HG03108 (cell line): ENCODE results near the gene LENEP.

ENCODE experiments used
- ATAC-seq: cut with Tn5 transposase; IDR thresholded peaks from one replicate; pipeline ENCODE4 v1.9.1; 2021; ENCODE audit warnings: moderate library complexity; ENCODE audit not compliant: unreplicated experiment

The LENEP gene

DNA sequence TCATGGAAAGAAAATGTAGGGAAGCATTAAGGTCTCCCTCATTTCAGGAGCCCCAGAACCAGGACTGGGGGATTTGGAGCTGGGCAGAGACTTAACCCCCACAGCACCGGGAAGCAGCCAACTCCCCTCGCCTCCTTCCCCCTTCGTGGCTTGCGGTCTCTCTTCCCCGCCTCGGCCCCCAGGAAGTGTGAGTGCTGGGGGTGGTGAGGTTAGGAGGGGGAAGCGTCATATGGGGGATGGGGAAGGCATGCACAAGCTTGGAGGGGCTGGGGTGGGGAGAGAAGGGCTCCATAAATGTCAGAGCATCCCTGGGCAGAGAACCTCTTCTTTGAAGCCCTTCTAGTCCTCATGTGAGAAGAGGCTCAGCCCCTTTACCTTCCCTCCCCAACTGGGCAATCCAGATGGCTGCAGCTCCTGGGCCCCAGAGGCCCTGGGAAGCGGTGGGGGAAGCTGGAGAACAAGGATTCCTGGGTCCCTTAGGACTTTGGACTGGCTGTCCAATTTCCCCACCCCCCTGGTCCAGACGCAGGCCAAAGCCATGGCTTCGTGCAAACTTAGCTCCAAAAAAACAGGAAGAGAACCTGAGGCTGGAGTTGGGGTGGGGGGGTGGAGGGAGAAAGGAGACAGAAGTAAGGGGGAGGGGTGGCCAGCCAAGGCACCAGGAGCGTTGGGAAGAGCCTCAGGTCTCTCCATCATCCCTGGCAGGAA is 17.0 kb downstream of the LENEP start:
- ATAC-seq = no peak

DNA sequence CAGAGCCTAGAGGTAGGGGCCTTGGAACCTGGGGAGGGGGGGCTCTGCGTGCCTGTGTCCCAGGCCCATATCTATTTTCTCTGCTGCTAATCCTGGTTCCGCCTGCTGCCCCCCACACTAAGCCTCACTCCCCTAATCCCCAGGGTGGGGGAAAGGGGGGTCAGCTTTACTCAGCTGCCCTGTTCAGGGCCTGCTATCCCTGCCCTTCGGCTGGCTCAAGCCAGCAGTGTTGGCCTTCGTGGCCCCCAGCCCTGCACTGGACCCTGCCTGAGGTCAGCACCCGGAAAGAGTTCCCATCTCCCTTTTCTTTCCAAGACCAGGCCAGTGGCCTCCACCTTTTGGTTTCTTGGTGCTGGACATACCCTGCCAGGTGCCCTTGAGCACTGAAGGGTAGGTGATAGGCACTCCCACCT is 17.6 kb downstream of the LENEP start:
- ATAC-seq = no peak

GRCh38 chr1:155011437-155012025 is 18.1 kb downstream of the LENEP start:
- no peak for ATAC-seq

DNA sequence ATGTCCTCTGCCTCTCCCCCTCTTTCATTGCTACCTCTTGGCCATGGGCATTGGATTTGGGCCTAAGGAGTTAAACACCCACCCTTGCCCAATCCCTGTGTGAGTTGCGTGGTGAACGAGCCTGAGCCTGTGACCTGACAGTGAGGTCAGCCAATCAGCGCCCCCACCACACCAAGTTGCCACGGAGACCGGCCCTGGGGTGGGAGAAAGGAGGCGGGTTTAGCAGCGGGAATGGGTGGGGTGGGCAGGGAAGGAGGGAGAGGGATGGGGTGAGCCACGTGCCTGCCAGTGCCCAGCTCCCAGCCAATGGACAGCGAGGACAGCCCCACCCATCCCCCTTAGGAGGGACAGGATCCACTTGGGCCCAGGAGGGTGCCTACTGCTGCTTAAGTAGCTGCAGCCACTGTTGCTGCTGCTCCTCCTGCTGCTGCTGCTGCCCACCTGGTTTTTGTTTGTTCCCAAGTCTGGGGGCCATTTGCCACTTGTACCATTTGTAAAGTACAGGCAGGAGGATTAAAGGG is 18.7 kb downstream of the LENEP start:
- no peak for ATAC-seq

DNA sequence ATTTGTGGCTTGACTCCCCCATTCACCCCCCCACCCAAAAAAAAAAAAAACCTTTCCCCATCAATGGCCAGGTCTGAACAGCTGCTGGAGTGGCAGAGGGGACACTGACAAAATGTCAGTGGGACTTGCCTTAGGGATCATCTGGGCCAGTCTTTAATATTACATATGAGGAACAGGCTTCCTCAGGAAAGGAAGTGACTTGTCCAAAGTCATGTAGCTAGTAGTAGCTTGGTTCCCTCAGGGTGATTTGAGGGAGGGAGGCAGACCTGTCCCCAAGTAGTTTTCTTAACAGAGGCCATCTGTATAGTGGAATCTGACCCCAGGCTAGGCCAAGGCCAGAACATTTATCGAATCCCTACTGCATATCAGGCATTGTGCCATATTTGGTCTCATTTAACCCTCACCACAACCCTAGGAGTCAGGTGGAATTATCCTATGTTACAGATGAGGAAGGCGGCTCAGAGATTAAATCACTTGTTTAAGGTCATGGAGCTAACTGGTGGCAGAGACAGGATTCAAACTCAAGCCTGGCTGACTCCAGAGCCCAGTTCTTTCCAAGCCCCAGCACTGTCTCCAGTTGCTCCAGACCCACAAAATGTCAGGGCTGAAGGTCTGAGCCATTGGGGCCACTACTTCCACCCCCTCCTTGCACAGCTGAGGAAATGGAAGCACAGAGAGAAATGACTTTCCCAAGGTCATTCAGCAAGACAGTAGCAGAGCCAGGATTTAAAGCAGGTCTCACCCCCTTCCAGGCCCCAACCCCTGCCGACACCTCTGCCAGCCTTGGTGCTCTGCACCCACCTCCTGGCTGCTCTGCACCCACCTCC is 19.6 kb downstream of the LENEP start:
- no peak for ATAC-seq

- ATAC-seq = no peak
Measured at GRCh38 chr1:155013632-155014031, 20.2 kb downstream of the LENEP start.

GRCh38 chr1:155014709-155015508 is 21.5 kb downstream of the LENEP start:
- ATAC-seq = no peak

DNA sequence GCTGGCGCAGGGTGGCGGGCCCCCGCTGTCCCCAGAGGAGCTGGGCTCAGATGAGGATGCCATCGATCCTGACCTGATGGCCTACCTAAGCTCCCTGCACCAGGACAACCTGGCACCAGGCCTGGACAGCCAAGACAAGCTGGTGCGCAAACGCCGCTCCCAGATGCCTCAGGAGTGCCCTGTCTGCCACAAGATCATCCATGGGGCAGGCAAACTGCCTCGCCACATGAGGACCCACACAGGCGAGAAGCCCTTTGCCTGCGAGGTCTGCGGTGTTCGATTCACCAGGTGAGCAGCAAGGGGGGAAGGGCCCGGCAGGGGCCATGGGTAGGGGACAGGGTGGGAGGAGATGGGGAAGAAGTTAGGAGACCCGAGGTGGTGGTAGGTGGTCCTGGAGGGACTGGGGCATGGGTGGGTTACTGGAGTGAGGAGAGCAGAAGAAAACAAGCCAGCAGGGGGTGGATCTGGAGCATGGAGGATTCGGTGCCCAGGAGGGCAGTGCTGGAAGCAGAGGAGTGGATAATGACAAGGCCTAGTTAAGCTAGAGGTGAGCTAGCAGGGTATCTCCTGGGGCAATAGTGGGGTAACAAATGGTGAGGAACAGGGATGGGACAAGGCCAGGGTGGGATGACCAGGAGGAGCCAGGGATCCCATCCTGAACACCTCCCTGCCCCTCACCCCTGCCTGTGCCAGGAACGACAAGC is 22.3 kb downstream of the LENEP start:
- ATAC-seq = no peak

- no peak for ATAC-seq
Measured at GRCh38 chr1:155016231-155016831, 22.9 kb downstream of the LENEP start.

DNA sequence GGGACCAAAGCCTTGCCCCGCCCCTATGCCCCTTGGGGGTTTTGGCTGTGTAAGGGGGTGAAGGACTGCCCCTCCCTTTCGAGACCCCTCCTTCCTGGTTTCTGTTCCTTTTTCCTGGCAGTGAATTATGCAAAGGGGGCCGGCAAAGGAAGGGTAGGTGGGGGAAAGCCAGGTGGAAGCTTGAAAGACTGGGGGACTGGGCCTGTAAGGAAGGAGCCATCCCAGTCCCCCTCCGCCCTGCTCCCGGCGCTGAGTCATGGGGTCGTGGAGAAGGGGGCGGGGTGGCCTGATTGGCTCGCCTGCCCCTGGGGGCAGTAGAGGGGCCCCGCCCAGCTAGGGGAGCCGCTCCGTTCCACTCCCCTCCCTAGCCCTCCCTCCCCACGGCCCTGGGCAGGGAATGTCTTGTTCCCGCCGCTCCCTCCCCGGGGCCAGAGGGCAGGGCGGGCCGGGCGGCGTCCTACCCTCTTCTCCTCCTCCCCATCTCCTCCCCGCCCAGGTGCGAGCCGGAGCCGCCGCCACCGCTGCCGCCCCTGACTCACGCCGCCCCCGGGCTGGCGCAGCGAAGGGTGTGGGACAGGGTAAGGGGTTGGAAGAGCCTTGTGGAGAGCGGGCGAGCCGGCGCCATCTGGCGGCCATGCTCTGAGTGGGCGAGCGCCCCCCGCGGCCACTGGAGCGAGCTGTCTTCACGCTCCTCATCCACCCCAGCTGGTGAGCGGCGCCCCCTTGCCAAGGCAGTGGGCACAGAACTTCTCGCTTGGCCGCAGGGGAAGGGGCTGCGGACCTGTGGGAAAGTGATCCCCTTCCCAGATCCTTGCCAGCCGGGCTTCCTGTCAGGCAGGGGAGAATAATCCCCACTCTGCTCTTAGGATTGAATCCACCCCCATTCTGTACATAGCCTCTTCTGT is 23.9 kb downstream of the LENEP start:
- peak; percentile 69 for ATAC-seq

- no peak for ATAC-seq
Measured at GRCh38 chr1:155017946-155018316, 24.5 kb downstream of the LENEP start.

- ATAC-seq = no peak
Measured at GRCh38 chr1:155018617-155019348, 25.4 kb downstream of the LENEP start.

DNA sequence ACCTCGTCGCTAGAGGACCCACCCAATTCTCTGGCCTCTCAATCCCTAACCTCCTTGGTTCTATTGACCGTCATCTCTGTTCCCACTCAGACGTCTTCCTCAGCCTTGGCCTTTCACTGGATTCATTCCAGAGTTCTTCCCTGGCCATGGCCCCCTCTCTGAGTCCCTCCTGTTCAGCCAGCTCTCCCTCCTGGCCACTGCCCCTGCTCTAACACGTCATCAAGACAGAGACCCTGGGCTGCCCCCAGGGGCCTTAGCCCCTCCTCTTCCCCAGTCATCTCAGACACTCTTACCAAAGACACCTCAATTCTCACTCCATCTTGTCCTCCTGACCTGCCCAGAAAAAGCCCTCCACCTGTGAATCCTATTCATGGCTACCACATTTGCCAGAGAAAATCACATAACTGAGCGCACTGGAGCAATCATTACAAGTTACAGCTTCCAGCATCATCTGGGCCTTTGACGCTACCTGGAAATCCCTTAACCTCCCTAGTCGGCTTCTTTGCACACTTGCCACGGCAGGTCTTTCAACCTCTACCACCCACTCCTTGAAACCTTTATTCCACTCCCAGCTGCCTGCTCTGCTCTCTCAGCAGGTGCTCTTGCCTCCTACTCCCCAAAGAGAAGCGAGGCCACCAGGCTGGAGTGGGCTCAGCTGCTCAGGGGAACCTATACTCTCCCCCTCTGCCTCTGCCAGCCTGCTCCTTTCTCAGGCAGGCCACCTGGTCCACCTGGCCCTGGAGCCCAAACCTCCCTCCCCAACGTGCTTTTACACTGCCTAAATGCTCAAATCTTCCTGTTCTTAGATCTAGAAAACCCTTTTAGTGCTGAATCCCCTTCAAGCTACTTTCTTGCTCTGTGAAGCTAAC is 26.2 kb downstream of the LENEP start:
- ATAC-seq = no peak

DNA sequence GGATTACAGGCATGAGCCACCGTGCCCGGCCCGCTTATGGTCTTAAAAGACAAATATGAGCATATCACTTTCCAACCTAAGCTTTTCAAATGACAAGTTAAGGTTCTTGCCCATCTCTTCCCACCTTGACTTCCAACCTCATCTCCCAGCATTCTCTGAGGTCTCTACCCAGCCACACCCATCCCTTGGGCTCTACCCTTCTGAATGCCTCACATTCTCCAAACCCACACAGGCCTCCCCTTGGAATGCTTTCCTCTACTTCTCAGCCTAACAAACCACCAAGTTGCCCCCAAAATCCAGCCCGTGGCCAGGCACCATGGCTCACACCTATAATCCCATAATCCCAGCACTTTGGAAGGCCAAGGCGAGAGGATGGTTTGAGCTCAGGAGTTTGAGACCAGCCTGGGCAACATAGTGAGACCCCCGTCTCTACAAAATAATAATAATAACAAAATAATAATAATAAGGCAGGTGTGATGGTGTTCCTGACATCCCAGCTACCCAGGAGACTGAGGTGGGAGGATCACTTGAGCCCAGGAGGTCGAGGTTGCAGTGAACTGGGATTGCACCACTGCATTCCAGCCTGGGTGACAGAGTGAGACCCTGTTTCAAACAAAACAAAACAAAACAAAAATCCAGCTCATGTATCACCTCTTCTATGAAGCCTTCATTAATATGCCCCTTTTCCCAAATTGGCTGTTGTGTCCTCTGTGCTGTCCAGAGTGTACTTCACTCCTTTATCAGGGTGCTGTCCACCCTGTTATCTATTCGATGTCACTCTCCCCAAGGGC is 28.9 kb downstream of the LENEP start:
- no peak for ATAC-seq

DNA sequence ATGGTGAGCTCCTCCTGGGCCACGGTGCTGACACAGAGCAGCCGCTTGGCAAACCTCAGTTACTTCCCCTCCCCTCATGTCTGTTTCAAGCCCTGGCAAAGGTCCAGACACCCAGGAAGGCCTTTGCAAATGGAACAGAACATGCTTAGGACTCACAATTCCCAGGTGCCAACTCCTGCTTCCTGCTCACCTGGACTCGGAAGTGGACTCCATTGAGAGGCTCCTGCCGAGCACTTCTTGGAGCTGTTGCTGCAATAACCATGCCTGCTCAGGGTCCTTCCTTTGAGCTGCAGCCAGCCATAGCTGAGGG is 29.5 kb downstream of the LENEP start:
- ATAC-seq = no peak

DNA sequence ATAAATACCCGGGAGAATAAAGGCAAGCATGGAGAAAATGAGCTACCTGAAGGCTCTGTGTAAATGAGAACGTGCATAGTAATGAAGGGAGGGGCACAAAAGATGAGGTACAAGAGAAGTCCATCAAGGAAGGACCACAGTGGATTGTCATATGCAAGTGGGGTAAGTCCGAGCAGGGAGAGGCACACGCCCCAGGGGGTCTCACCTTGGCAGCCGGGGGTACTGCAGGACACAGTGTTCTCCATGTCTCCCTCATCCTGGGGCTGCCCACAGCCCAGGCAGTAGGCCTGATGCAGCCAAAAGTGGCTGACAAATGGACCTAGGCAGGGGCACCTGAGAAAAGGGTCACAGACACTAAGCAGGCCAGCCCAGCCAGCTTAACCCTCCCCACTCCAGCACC is 30.2 kb downstream of the LENEP start:
- ATAC-seq = no peak

DNA sequence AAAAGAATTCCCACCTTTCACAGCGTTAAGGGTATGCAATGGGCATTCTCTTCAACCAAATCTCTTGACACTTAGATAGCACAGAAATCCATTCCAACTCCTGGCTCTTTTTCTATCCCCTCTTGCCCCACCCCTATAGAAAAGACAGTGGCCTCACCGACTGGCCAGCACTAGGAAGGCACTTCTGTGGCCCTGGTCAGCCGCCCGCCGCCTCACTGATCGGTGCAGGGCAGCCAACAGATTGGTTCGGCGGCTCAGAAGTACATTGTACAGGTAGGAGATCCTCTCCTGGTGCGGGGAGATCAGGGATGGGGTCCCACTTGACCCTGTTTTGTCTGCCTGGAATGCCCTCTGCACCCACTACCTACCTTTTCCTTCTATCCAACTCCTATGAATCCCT is 30.9 kb downstream of the LENEP start:
- ATAC-seq = no peak
